SK-N-SH (cell line): ENCODE measurements around the gene SLC9A5. TPM values are rescaled to one million over a fixed set of nuclear protein-coding genes. Genes with fewer than 3 reads are reported as not detected.

Source experiments
- CTCF ChIA-PET: fragments of 300-600, 350-600 bp; formaldehyde crosslinking; extraction: SDS; loops from one replicate; lab custom pipeline; 2021; lab: Yijun Ruan, JAX
- POLR2A ChIA-PET: fragments of 350-600 bp; sonication (Branson Sonifier 250); formaldehyde crosslinking; extraction: SDS; loops from one replicate; lab custom pipeline; 2020; ENCODE audit warnings: antibody characterized with exemption, inconsistent platforms; lab: Yijun Ruan, JAX
- DNase-seq: peaks from one replicate; pipeline ENCODE4 v3.0.0; 2012
- H2AFZ ChIP-seq: fragments of 200-600 bp; sonication (generic); 2 replicates; pipeline ENCODE4 v1.8.1; 2016; ENCODE audit warnings: antibody characterized with exemption, mild to moderate bottlenecking, low read depth
- H3F3A ChIP-seq: fragments of 200-600 bp; sonication (generic); replicated peaks from 2 replicates; pipeline ENCODE3; 2016; ENCODE audit warnings: antibody characterized with exemption, mild to moderate bottlenecking; ENCODE audit not compliant: insufficient read depth
- H3K27ac ChIP-seq, 2 experiments: fragments of 200-500 bp in 1 of 2; fragments of 200-600 bp in 1 of 2; sonication (Bioruptor generic) in 1 of 2; sonication (generic), shearing (Covaris generic) in 1 of 2; 2 replicates each; pipeline versions ENCODE4 v1.5.1 to v1.6.1; 2014 to 2016; ENCODE audit warnings: low read depth in 2 of 2, inconsistent platforms in 1 of 2, low read length in 1 of 2, mild to moderate bottlenecking in 1 of 2, mixed read lengths in 1 of 2
- H3K27me3 ChIP-seq: fragments of 200-600 bp; sonication (generic), shearing (Covaris generic); 2 replicates; pipeline ENCODE4 v1.6.1; 2016; ENCODE audit warnings: mixed run types; ENCODE audit not compliant: insufficient read depth
- H3K36me3 ChIP-seq, 2 experiments: fragments of 200-500 bp in 1 of 2; fragments of 200-600 bp in 1 of 2; sonication (Bioruptor generic) in 1 of 2; sonication (generic) in 1 of 2; replicated peaks in 1 of 2; 2 replicates each; pipeline versions ENCODE3 to v1.5.1; 2014 to 2016; ENCODE audit warnings: low read length in 1 of 2, mild to moderate bottlenecking in 1 of 2; ENCODE audit not compliant: insufficient read depth in 2 of 2, control insufficient read depth in 1 of 2
- H3K4me1 ChIP-seq, 2 experiments: fragments of 200-500 bp in 1 of 2; fragments of 200-600 bp in 1 of 2; sonication (Bioruptor generic) in 1 of 2; sonication (generic), shearing (Covaris generic) in 1 of 2; 2 replicates each; pipeline versions ENCODE4 v1.5.1 to v1.6.1; 2014 to 2016; ENCODE audit warnings: low read depth in 1 of 2, low read length in 1 of 2, mixed run types in 1 of 2; ENCODE audit not compliant: insufficient read depth in 2 of 2, control insufficient read depth in 1 of 2
- H3K4me2 ChIP-seq: fragments of 200-600 bp; sonication (generic), shearing (Covaris generic); 2 replicates; pipeline ENCODE4 v1.6.1; 2017; ENCODE audit warnings: mixed run types
- H3K4me3 ChIP-seq, 2 experiments: fragments of 200-500 bp in 1 of 2; fragments of 200-600 bp in 1 of 2; sonication (Bioruptor generic) in 1 of 2; sonication (generic), shearing (Covaris generic) in 1 of 2; 2 replicates each; pipeline versions ENCODE4 v1.5.1 to v1.8.1; 2014 to 2016; ENCODE audit warnings: low read depth in 2 of 2, inconsistent platforms in 1 of 2, low read length in 1 of 2, mild to moderate bottlenecking in 1 of 2, mixed read lengths in 1 of 2, moderate library complexity in 1 of 2
- H3K79me2 ChIP-seq: fragments of 200-600 bp; sonication (generic); 2 replicates; pipeline ENCODE4 v1.8.1; 2017; ENCODE audit warnings: mild to moderate bottlenecking; ENCODE audit not compliant: insufficient read depth
- H3K9ac ChIP-seq: fragments of 200-600 bp; sonication (generic); 2 replicates; pipeline ENCODE4 v1.6.1; 2017; ENCODE audit warnings: mixed run types
- H3K9me2 ChIP-seq: fragments of 200-600 bp; sonication (generic); 2 replicates; pipeline ENCODE4 v1.6.1; 2017; ENCODE audit warnings: mixed run types
- H3K9me3 ChIP-seq: fragments of 200-600 bp; sonication (generic); 2 replicates; pipeline ENCODE4 v1.6.1; 2017; ENCODE audit warnings: mixed run types, mild to moderate bottlenecking, moderate library complexity
- H4K20me1 ChIP-seq: fragments of 200-600 bp; sonication (generic); 2 replicates; pipeline ENCODE4 v1.6.1; 2017; ENCODE audit warnings: mild to moderate bottlenecking, mixed run types; ENCODE audit not compliant: insufficient read depth
- CTCF ChIP-seq: fragments of 200-600 bp; sonication (generic); IDR thresholded peaks from 2 replicates; pipeline ENCODE4 v1.6.1; 2017; ENCODE audit warnings: antibody characterized with exemption, mild to moderate bottlenecking, moderate library complexity
- EZH2phosphoT487 ChIP-seq: fragments of 200-600 bp; sonication (generic); IDR thresholded peaks from 2 replicates; pipeline ENCODE4 v1.6.1; 2017; ENCODE audit warnings: low read depth, mixed run types, mild to moderate bottlenecking, antibody characterized with exemption, moderate library complexity, borderline replicate concordance
- FOSL2 ChIP-seq: IDR thresholded peaks from 2 replicates; pipeline ENCODE4 v1.4.0; 2012; ENCODE audit warnings: low read depth, mild to moderate bottlenecking, moderate library complexity, borderline replicate concordance
- FOXM1 ChIP-seq: IDR thresholded peaks from 2 replicates; pipeline ENCODE4 v1.4.0; 2012; ENCODE audit warnings: low read depth, mild to moderate bottlenecking
- GABPA ChIP-seq: IDR thresholded peaks from 2 replicates; pipeline ENCODE4 v1.4.0; 2012; ENCODE audit warnings: low read depth, mild to moderate bottlenecking
- GATA2 ChIP-seq: sonication (generic); formaldehyde crosslinking; IDR thresholded peaks from 2 replicates; pipeline ENCODE4 v1.5.0; 2020; ENCODE audit warnings: mild to moderate bottlenecking, missing genetic modification reagents
- JUND ChIP-seq: IDR thresholded peaks from 2 replicates; pipeline ENCODE4 v1.4.0; 2012
- MXI1 ChIP-seq: IDR thresholded peaks from 2 replicates; pipeline ENCODE4 v1.6.1; 2012; ENCODE audit warnings: mild to moderate bottlenecking, low read depth, low read length, improper control_type of control experiment
- NFIC ChIP-seq: IDR thresholded peaks from 2 replicates; pipeline ENCODE4 v1.4.0; 2012; ENCODE audit warnings: borderline replicate concordance
- POLR2AphosphoS5 ChIP-seq: IDR thresholded peaks from 2 replicates; pipeline ENCODE4 v1.6.1; 2012; ENCODE audit warnings: low read depth, low read length
- RCOR1 ChIP-seq: fragments of 150-350 bp; IDR thresholded peaks from 2 replicates; pipeline ENCODE4 v1.6.1; 2017; ENCODE audit warnings: antibody characterized with exemption, low read length
- RXRA ChIP-seq: IDR thresholded peaks from 2 replicates; pipeline ENCODE4 v1.4.0; 2012; ENCODE audit warnings: low read depth, mild to moderate bottlenecking, borderline replicate concordance
- SIN3A ChIP-seq: IDR thresholded peaks from 2 replicates; pipeline ENCODE4 v1.6.1; 2012; ENCODE audit warnings: low read depth, mild to moderate bottlenecking, low read length, moderate library complexity, borderline replicate concordance
- TAF1 ChIP-seq: IDR thresholded peaks from 2 replicates; pipeline ENCODE4 v1.6.1; 2012; ENCODE audit warnings: low read depth, mild to moderate bottlenecking, low read length, moderate library complexity, borderline replicate concordance
- TCF12 ChIP-seq: IDR thresholded peaks from 2 replicates; pipeline ENCODE4 v1.4.0; 2012
- USF1 ChIP-seq: IDR thresholded peaks from 2 replicates; pipeline ENCODE4 v1.4.0; 2012; ENCODE audit warnings: low read depth, borderline replicate concordance
- USF2 ChIP-seq: fragments of 150-350 bp; IDR thresholded peaks from 2 replicates; pipeline ENCODE4 v1.6.1; 2017; ENCODE audit warnings: antibody characterized with exemption, low read length, low read depth, borderline replicate concordance
- YY1 ChIP-seq: IDR thresholded peaks from 2 replicates; pipeline ENCODE4 v1.4.0; 2012; ENCODE audit warnings: low read depth, mild to moderate bottlenecking
- ZBTB33 ChIP-seq: IDR thresholded peaks from 2 replicates; pipeline ENCODE4 v1.4.0; 2012; ENCODE audit warnings: low read depth, borderline replicate concordance
- WGBS: methylation state at CpG from one replicate; pipeline ENCODE4 v1.1.6; 2017; ENCODE audit warnings: low lambda C conversion rate; 5-methylcytosine and 5-hydroxymethylcytosine counted together
- polyA plus RNA-seq, 3 experiments: library from polyadenylated mRNA; depleted of rRNA; stranded (reverse); fragments of >200 nt; gene quantifications; 2 replicates each; pipeline ENCODE4 v1.2.3, GENCODE V29; 2012

SLC9A5 gene
- polyA plus RNA-seq, 1 of the 3 experiments (the other 2 are of a cell fraction) = 4.1 TPM

GRCh38 chr16:67206838-67207248, 41.9 kb upstream of the SLC9A5 start:
- Histone ChIP-seq H4K20me1 (no peaks in the 10 kb centered on the region), H3K79me2 (no peaks in the 10 kb centered on the region), H3K4me2 (no peak overlapping the region), H3K9me3 (no peaks in the 10 kb centered on the region), H3K4me3 (no peak overlapping the region), H3K9ac (no peak overlapping the region), H3K27me3 (no peaks in the 10 kb centered on the region), H3K4me1 (peaks cover 8 to 11% of the 10 kb centered on the region in 2 experiments; a peak in 2 of 4 replicates), H3K9me2 (no peaks in the 10 kb centered on the region), H3K27ac (no peak overlapping the region; a peak in 1 of 4 replicates), H3K36me3 (peaks cover 0 to 24% of the 10 kb centered on the region in 2 experiments), H2AFZ (no peak overlapping the region), H3F3A (peaks cover 4% of the 10 kb centered on the region)
- ChIA-PET CTCF (interaction anchor here (1.4 to 1.5 kb wide), 2 partner anchors 20 to 22 kb away, joined by 3 to 5 read pairs; partner anchors contain the start of gene TMEM208), POLR2A (interaction anchor here (1.8 to 4.0 kb wide), 4 partner anchors 9 to 20 kb away, joined by 7 to 21 read pairs (median 8); partner anchors contain the start of gene TMEM208)
- TF ChIP-seq FOXM1 = no peak
- no peak for TF ChIP-seq JUND
- no peak for TF ChIP-seq GATA2 (CRISPR knock-in tag)
- TF ChIP-seq CTCF = no peak
- TF ChIP-seq TAF1 = no peak
- no peak for TF ChIP-seq NFIC
- TF ChIP-seq FOSL2 = no peak
- no peak for TF ChIP-seq TCF12
- TF ChIP-seq ZBTB33 = no peak
- no peak for TF ChIP-seq EZH2phosphoT487
- TF ChIP-seq RCOR1 = no peak
- no peak for TF ChIP-seq POLR2AphosphoS5
- TF ChIP-seq GABPA = no peak
- TF ChIP-seq RXRA = no peak
- TF ChIP-seq MXI1 = no peak
- TF ChIP-seq USF2 = no peak
- no peak for TF ChIP-seq SIN3A
- TF ChIP-seq YY1 = no peak
- no peak for TF ChIP-seq USF1
- WGBS = 92% methylated on average over 1 of the region's 3 CpGs
- no peak for DNase-seq
